Vagina (tissue), 2 donors: Measurements from ENCODE around the gene PAQR4.

Source experiments
- CTCF ChIP-seq, 3 experiments: fragments of 450-650 bp in 2 of 3; fragments of 200-600 bp in 1 of 3; sonication (generic) in 1 of 3; IDR thresholded peaks; one replicate each; pipeline ENCODE4 v1.5.1; 2017 to 2019; ENCODE audit warnings: antibody characterized with exemption in 3 of 3, mild to moderate bottlenecking in 2 of 3, moderate library complexity in 2 of 3
- POLR2A ChIP-seq, 2 donors: fragments of 450-650 bp; IDR thresholded peaks; one replicate each; pipeline ENCODE4 v1.6.1; 2017; ENCODE audit warnings: antibody characterized with exemption in 2 of 2, mild to moderate bottlenecking in 2 of 2, moderate library complexity in 2 of 2

- TF ChIP-seq POLR2A (IDR thresholded peaks at IDR 0.05) (no peak), CTCF (IDR thresholded peaks at IDR 0.05) (no peak)
Observed at GRCh38 chr16:2991566-2992261, 22.6 kb downstream of the PAQR4 start.
